ENCODE measurements around the gene CNTNAP2. TPM values are rescaled to one million over a fixed set of nuclear protein-coding genes. Genes with fewer than 3 reads are reported as not detected.

CNTNAP2 gene
- total and polyA plus RNA-seq, 9 of the 15 experiments (the other 6 are each of a cell fraction or from before 2014, with no cell fraction given): 0.04 to 0.62 (median 0.09) TPM; not detected in 4

GRCh38 chr7:147089051-147089461 lies 972.5 kb downstream of the CNTNAP2 start:
- Histone ChIP-seq H3K9me1 (ENCODE audit: control insufficient read depth, insufficient read depth, low read length) (no peaks in the 10 kb centered on the region), H3K4me3 (no peak overlapping the region), H3K4me2 (ENCODE audit: insufficient read depth, low read length) (no peak overlapping the region), H3K79me2 (ENCODE audit: control insufficient read depth, insufficient read depth, low read length) (no peaks in the 10 kb centered on the region), H3K27ac (ENCODE audit: extremely low read depth, low read depth, low read length) (no peak overlapping the region), H3K27me3 (ENCODE audit: control insufficient read depth in 2 of 2, insufficient read depth in 2 of 2, low read length in 2 of 2) (no peaks in the 10 kb centered on the region), H2AFZ (ENCODE audit: low read depth, low read length) (no peak overlapping the region), H3K9me3 (replicated peaks; ENCODE audit: control insufficient read depth, insufficient read depth, low read depth, low read length) (0 out of 2 replicates have a peak, but pooled peaks cover 2% of the 10 kb centered on the region), H4K20me1 (replicated peaks; ENCODE audit: control insufficient read depth, insufficient read depth, low read length) (no peaks in the 10 kb centered on the region), H3K36me3 (ENCODE audit: control insufficient read depth, insufficient read depth, low read length) (no peaks in the 10 kb centered on the region), H3K4me1 (replicated peaks in 1 of 2; ENCODE audit: control insufficient read depth in 2 of 2, insufficient read depth in 2 of 2, low read length in 2 of 2) (no peaks in the 10 kb centered on the region), H3K9ac (ENCODE audit: insufficient read depth in 1 of 2, low read depth in 2 of 2, low read length in 2 of 2) (no peak overlapping the region)
- ChIA-PET CTCF (ENCODE audit: low intra/inter-chr PET ratio) (no interaction called here), POLR2A (no interaction called here)
- no TSS peak for BruUV-seq (replicated peaks)
- in situ Hi-C loops (cut with MboI): no loop called here
- ATAC-seq (no peak), FAIRE-seq (no peak), DNase-seq (ENCODE audit: extremely low read depth in 1 of 4, low spot score in 3 of 4) (no peak)
- WGBS (ENCODE audit: insufficient coverage, low coverage, missing lambda C conversion rate): 0% methylated on average over 4 of the region's 4 CpGs
- no peak for TF ChIP-seq ZSCAN29 (IDR thresholded peaks at IDR 0.05)
- no peak for TF ChIP-seq MCM7 (IDR thresholded peaks at IDR 0.05)
- no peak for TF ChIP-seq HDAC2 (IDR thresholded peaks at IDR 0.05)
- TF ChIP-seq FOXK2 (conservative IDR thresholded peaks at IDR 0.05 in 1 of 2, IDR thresholded peaks at IDR 0.05 in 1 of 2; ENCODE audit: low read depth in 2 of 2): no peak
- TF ChIP-seq ZNF586 (CRISPR knock-in tag; conservative IDR thresholded peaks at IDR 0.05): no peak
- TF ChIP-seq BRD4 (IDR thresholded peaks at IDR 0.05): no peak
- TF ChIP-seq, protein P1, sequence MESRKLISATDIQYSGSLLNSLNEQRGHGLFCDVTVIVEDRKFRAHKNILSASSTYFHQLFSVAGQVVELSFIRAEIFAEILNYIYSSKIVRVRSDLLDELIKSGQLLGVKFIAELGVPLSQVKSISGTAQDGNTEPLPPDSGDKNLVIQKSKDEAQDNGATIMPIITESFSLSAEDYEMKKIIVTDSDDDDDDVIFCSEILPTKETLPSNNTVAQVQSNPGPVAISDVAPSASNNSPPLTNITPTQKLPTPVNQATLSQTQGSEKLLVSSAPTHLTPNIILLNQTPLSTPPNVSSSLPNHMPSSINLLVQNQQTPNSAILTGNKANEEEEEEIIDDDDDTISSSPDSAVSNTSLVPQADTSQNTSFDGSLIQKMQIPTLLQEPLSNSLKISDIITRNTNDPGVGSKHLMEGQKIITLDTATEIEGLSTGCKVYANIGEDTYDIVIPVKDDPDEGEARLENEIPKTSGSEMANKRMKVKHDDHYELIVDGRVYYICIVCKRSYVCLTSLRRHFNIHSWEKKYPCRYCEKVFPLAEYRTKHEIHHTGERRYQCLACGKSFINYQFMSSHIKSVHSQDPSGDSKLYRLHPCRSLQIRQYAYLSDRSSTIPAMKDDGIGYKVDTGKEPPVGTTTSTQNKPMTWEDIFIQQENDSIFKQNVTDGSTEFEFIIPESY (CRISPR knock-in tag; IDR thresholded peaks at IDR 0.05): no peak
- TF ChIP-seq, protein P2, sequence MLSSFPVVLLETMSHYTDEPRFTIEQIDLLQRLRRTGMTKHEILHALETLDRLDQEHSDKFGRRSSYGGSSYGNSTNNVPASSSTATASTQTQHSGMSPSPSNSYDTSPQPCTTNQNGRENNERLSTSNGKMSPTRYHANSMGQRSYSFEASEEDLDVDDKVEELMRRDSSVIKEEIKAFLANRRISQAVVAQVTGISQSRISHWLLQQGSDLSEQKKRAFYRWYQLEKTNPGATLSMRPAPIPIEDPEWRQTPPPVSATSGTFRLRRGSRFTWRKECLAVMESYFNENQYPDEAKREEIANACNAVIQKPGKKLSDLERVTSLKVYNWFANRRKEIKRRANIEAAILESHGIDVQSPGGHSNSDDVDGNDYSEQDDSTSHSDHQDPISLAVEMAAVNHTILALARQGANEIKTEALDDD (IDR thresholded peaks at IDR 0.05): no peak
- TF ChIP-seq FOXM1 (IDR thresholded peaks at IDR 0.05; ENCODE audit: low read depth): no peak
- no peak for TF ChIP-seq FOXM1 (CRISPR knock-in tag; IDR thresholded peaks at IDR 0.05; ENCODE audit: low read depth)
- TF ChIP-seq PCBP2 (IDR thresholded peaks at IDR 0.05; ENCODE audit: low read depth, low read length, poor library complexity, severe bottlenecking): no peak
- no peak for TF ChIP-seq ATF4 (CRISPR knock-in tag; IDR thresholded peaks at IDR 0.05)
- TF ChIP-seq VEZF1 (CRISPR knock-in tag; IDR thresholded peaks at IDR 0.05): no peak
- no peak for TF ChIP-seq ZBTB7A (IDR thresholded peaks at IDR 0.05; ENCODE audit: borderline replicate concordance, control insufficient read depth, low read depth, low read length)
- TF ChIP-seq ZNF324 (CRISPR knock-in tag; IDR thresholded peaks at IDR 0.05): no peak
- TF ChIP-seq, protein P3, sequence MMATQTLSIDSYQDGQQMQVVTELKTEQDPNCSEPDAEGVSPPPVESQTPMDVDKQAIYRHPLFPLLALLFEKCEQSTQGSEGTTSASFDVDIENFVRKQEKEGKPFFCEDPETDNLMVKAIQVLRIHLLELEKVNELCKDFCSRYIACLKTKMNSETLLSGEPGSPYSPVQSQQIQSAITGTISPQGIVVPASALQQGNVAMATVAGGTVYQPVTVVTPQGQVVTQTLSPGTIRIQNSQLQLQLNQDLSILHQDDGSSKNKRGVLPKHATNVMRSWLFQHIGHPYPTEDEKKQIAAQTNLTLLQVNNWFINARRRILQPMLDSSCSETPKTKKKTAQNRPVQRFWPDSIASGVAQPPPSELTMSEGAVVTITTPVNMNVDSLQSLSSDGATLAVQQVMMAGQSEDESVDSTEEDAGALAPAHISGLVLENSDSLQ (IDR thresholded peaks at IDR 0.05): no peak
- no peak for TF ChIP-seq ZNF57 (CRISPR knock-in tag; IDR thresholded peaks at IDR 0.05)
- no peak for TF ChIP-seq KAT8 (IDR thresholded peaks at IDR 0.05; ENCODE audit: low read depth)
- intact Hi-C loops (cut with micrococcal nuclease): no loop called here
